BLaER1 treated with 17β-estradiol and CSF1 and Interleukin-3, amounts not matched to agents 10 nM and 100 nM (cell line): Measurements from ENCODE around the gene GCK.

ENCODE experiments used
- H3K27ac ChIP-seq, 11 experiments: shearing (Covaris generic); formaldehyde crosslinking; 2 replicates each; pipeline ENCODE4 v1.8.1; 2022
- H3K27me3 ChIP-seq, 11 experiments: shearing (Covaris generic); formaldehyde crosslinking; 2 replicates each; pipeline ENCODE4 v1.8.1; 2022
- H3K36me3 ChIP-seq, 11 experiments: shearing (Covaris generic); formaldehyde crosslinking; 2 replicates each; pipeline ENCODE4 v1.8.1; 2022
- H3K4me1 ChIP-seq, 10 experiments: shearing (Covaris generic); formaldehyde crosslinking; 2 replicates each; pipeline ENCODE4 v1.8.1; 2022
- H3K4me2 ChIP-seq, 11 experiments: shearing (Covaris generic); formaldehyde crosslinking; 2 replicates each; pipeline ENCODE4 v1.8.1; 2022
- H3K4me3 ChIP-seq, 10 experiments: shearing (Covaris generic); formaldehyde crosslinking; 2 replicates each; pipeline ENCODE4 v1.8.1; 2022
- H3K9ac ChIP-seq, 11 experiments: shearing (Covaris generic); formaldehyde crosslinking; 2 replicates each; pipeline ENCODE4 v1.8.1; 2022
- H3K9me3 ChIP-seq, 11 experiments: shearing (Covaris generic); formaldehyde crosslinking; replicated peaks in 1 of 11; 2 replicates each; pipeline ENCODE4 v1.8.1; 2022
- H4K20me1 ChIP-seq, 11 experiments: shearing (Covaris generic); formaldehyde crosslinking; 2 replicates each; pipeline ENCODE4 v1.8.1; 2022
- Cebpa-rat ChIP-seq, 11 experiments: shearing (Covaris generic); IDR thresholded peaks; 2 replicates each; pipeline ENCODE4 v1.8.1; 2022

Gene GCK

DNA sequence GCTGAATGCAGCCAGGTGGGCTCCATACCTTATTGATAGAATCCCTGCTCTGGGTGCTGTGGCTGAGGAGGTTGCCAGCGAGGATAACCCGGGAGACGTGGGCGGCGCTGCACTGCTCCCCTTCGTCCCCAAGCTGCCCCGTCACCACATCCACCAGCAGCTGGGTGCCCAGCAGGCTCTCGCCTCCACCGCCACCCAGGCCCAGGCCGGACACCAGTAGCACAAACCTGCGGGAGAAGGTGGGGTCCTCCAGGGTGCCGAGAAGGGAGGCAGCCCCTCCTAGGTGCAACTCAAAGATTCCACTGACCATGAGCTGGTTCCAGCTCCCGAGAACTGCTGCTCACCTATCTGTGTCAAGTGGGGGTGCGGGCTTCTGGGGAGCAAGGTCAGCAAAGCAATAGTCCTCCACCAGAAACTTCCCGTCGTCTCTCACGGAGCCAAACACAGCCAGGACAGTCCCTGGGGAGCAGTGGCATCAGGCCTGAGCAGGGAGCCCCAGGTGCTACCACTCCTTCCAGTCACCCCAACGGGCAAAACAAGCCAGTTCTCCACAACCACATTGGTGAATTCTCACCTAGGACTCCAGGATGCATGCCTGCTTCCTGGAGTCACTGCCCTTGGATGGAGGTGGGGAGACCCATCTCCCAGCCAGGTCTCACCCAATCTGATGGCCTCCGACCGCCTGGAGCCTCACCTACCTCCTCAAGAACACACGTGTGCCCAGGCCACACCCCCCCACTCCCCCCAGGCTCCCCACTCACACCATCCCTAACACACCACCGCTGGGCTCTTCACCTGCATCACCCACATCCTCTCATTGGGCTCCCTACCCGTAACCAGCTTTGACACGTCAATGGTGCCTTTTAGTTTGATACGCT, 72.2 kb downstream of the GCK start:
- peaks cover 87 to 97% (median 93%) of the 10 kb centered on the region in 11 experiments for H3K36me3 ChIP-seq
- no peak for TF ChIP-seq Cebpa-rat (IDR thresholded peaks at IDR 0.05)

GRCh38 chr7:44116087-44116788, 73.0 kb downstream of the GCK start:
- Histone ChIP-seq H3K9me3 (no peaks in the 10 kb centered on the region), H3K4me3 (no peak overlapping the region), H3K27me3 (no peaks in the 10 kb centered on the region), H3K9ac (no peak overlapping the region), H3K4me1 (peaks cover 10 to 23% (median 19%) of the 10 kb centered on the region in 10 experiments; a peak in 19 of 20 replicates), H3K4me2 (no peak overlapping the region), H3K27ac (no peak overlapping the region), H4K20me1 (peaks cover 0 to 86% (median 77%) of the 10 kb centered on the region in 11 experiments; a peak in 18 of 22 replicates), H3K36me3 (peaks cover 87 to 97% (median 93%) of the 10 kb centered on the region in 11 experiments)
- no peak for TF ChIP-seq Cebpa-rat (IDR thresholded peaks at IDR 0.05)

More for the DNA sequence above, 72.2 kb downstream of the GCK start:
- Histone ChIP-seq H3K9ac (no peak overlapping the region), H3K4me2 (no peak overlapping the region), H3K27ac (no peak overlapping the region), H3K4me1 (peaks cover 18 to 31% (median 27%) of the 10 kb centered on the region in 10 experiments), H3K4me3 (no peak overlapping the region), H4K20me1 (peaks cover 0 to 78% (median 70%) of the 10 kb centered on the region in 11 experiments; a peak in 18 of 22 replicates), H3K9me3 (no peaks in the 10 kb centered on the region), H3K27me3 (no peaks in the 10 kb centered on the region)

- Histone ChIP-seq H3K27ac (no peak overlapping the region), H3K4me3 (no peak overlapping the region), H3K9ac (peak overlapping the region in 2 of 11 experiments; percentile 13 to 24; a peak in 2 of 22 replicates), H3K27me3 (no peaks in the 10 kb centered on the region), H4K20me1 (peaks cover 0 to 96% (median 89%) of the 10 kb centered on the region in 11 experiments; a peak in 18 of 22 replicates), H3K4me1 (peaks cover 0 to 11% (median 6%) of the 10 kb centered on the region in 10 experiments; a peak in 11 of 20 replicates), H3K4me2 (no peak overlapping the region), H3K36me3 (peaks cover 84 to 97% (median 93%) of the 10 kb centered on the region in 11 experiments), H3K9me3 (no peaks in the 10 kb centered on the region)
- TF ChIP-seq Cebpa-rat (IDR thresholded peaks at IDR 0.05) = no peak
Measured at GRCh38 chr7:44114586-44115310, 74.5 kb downstream of the GCK start.

DNA sequence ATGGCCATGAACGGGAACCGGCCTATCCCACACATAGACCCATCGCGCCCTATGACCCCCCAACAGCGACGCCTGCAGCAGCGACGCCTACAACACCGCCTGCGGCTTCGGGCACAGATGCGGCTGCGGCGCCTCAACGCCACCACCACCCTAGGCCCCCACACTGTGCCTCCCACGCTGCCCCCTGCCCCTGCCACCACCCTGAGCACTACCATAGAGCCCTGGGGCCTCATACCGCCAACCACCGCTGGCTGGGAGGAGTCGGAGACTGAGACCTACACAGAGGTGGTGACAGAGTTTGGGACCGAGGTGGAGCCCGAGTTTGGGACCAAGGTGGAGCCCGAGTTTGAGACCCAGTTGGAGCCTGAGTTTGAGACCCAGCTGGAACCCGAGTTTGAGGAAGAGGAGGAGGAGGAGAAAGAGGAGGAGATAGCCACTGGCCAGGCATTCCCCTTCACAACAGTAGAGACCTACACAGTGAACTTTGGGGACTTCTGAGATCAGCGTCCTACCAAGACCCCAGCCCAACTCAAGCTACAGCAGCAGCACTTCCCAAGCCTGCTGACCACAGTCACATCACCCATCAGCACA, 75.4 kb downstream of the GCK start:
- Histone ChIP-seq H3K27ac (no peak overlapping the region), H3K27me3 (no peaks in the 10 kb centered on the region), H3K4me3 (no peak overlapping the region), H3K4me1 (peaks cover 0 to 6% (median 0%) of the 10 kb centered on the region in 10 experiments; a peak in 5 of 20 replicates), H3K36me3 (peaks cover 77 to 97% (median 93%) of the 10 kb centered on the region in 11 experiments), H3K9me3 (no peaks in the 10 kb centered on the region), H3K9ac (no peak overlapping the region), H3K4me2 (no peak overlapping the region), H4K20me1 (peaks cover 0 to 96% (median 87%) of the 10 kb centered on the region in 11 experiments; a peak in 18 of 22 replicates)
- TF ChIP-seq Cebpa-rat (IDR thresholded peaks at IDR 0.05) = no peak

GRCh38 chr7:44112997-44113763, 76.1 kb downstream of the GCK start:
- Histone ChIP-seq H4K20me1 (peaks cover 0 to 99% (median 94%) of the 10 kb centered on the region in 11 experiments; a peak in 18 of 22 replicates), H3K4me2 (no peak overlapping the region), H3K4me3 (no peak overlapping the region), H3K27me3 (no peaks in the 10 kb centered on the region), H3K36me3 (peaks cover 76 to 99% (median 97%) of the 10 kb centered on the region in 11 experiments), H3K27ac (no peak overlapping the region), H3K9me3 (no peaks in the 10 kb centered on the region), H3K4me1 (peaks cover 0 to 12% (median 0%) of the 10 kb centered on the region in 10 experiments; a peak in 5 of 20 replicates), H3K9ac (no peak overlapping the region)
- TF ChIP-seq Cebpa-rat (IDR thresholded peaks at IDR 0.05) = no peak

DNA sequence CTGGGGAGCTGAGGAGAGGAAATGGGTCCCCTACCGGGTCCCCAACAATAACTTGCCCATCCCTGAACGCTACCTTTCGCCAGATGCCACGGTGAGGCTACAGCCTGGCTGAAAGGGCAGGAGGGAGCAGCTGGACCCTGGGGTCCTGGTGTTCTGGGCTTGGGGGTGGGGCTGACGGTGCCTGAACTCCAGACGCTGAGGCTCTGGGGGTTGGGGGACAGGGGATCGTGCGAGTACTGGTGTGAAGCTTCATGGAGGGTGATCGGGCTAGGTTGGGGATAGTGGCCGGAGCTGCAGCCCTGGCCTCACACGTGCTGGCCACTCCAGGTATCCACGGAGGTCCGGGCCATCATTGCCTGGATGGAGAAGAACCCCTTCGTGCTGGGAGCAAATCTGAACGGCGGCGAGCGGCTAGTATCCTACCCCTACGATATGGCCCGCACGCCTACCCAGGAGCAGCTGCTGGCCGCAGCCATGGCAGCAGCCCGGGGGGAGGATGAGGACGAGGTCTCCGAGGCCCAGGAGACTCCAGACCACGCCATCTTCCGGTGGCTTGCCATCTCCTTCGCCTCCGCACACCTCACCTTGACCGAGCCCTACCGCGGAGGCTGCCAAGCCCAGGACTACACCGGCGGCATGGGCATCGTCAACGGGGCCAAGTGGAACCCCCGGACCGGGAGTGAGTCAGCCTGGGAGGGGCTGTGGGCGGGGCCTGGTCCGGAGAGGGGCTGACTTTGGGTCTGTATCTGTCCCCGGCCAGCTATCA, 76.8 kb downstream of the GCK start:
- Histone ChIP-seq H3K4me2 (no peak overlapping the region), H3K4me3 (no peak overlapping the region), H3K27me3 (no peaks in the 10 kb centered on the region), H3K36me3 (peaks cover 72 to 99% (median 97%) of the 10 kb centered on the region in 11 experiments), H4K20me1 (peaks cover 0 to 99% (median 94%) of the 10 kb centered on the region in 11 experiments; a peak in 18 of 22 replicates), H3K27ac (0 out of 22 replicates have a peak overlapping the region, but pooled peaks of 2 of the 11 experiments have one; percentile 3 to 23), H3K4me1 (peaks cover 0 to 20% (median 4%) of the 10 kb centered on the region in 10 experiments; a peak in 15 of 20 replicates), H3K9ac (no peak overlapping the region; a peak in 1 of 22 replicates), H3K9me3 (no peaks in the 10 kb centered on the region)
- TF ChIP-seq Cebpa-rat (IDR thresholded peaks at IDR 0.05) = no peak

DNA sequence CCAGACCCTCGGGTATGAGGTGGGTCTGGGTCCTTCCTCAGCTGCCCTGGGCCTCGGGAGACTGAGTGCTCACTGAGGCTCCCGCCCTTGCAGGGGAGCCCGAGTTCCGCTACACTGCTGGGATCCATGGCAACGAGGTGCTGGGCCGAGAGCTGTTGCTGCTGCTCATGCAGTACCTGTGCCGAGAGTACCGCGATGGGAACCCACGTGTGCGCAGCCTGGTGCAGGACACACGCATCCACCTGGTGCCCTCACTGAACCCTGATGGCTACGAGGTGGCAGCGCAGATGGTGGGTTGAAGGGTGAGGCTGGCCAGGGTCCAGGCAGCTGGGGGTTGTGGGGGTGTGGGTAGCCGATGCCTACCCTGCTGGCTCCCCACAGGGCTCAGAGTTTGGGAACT, 77.5 kb downstream of the GCK start:
- no peak overlapping the region for H3K4me2 ChIP-seq
- no peak overlapping the region for H3K4me3 ChIP-seq
- H3K9me3 ChIP-seq = no peaks in the 10 kb centered on the region
- H3K27me3 ChIP-seq = no peaks in the 10 kb centered on the region
- no peak overlapping the region; a peak in 1 of 22 replicates for H3K9ac ChIP-seq
- peaks cover 66 to 99% (median 97%) of the 10 kb centered on the region in 11 experiments for H3K36me3 ChIP-seq
- H3K4me1 ChIP-seq = peaks cover 0 to 27% (median 11%) of the 10 kb centered on the region in 10 experiments; a peak in 18 of 20 replicates
- no peak for TF ChIP-seq Cebpa-rat (IDR thresholded peaks at IDR 0.05)
- 0 out of 22 replicates have a peak overlapping the region, but pooled peaks of 2 of the 11 experiments have one; percentile 3 to 23 for H3K27ac ChIP-seq
- H4K20me1 ChIP-seq = peaks cover 0 to 99% (median 94%) of the 10 kb centered on the region in 11 experiments; a peak in 17 of 22 replicates
